Gastrocnemius medialis (tissue), 4 donors: Measurements from ENCODE around the gene EHD3.

Experiments used
- POLR2A ChIP-seq, 2 donors: fragments of 450-650 bp; IDR thresholded peaks; one replicate each; pipeline ENCODE4 v1.6.1; 2017; ENCODE audit warnings: antibody characterized with exemption in 2 of 2, mild to moderate bottlenecking in 2 of 2, moderate library complexity in 2 of 2
- TF ChIP-seq, protein P1 (sequence below), 5 experiments: fragments of 450-650 bp in 3 of 5; fragments of 200-600 bp in 2 of 5; sonication (generic) in 2 of 5; IDR thresholded peaks in 4 of 5; conservative IDR thresholded peaks in 1 of 5; 1 replicate in 4 of 5; 2 replicates in 1 of 5; pipeline ENCODE4 v1.5.1; 2016 to 2019; ENCODE audit warnings: antibody characterized with exemption in 5 of 5, mild to moderate bottlenecking in 3 of 5, moderate library complexity in 3 of 5

GRCh38 chr2:31254237-31255203, 20.6 kb downstream of the EHD3 start:
- TF ChIP-seq POLR2A (IDR thresholded peaks at IDR 0.05): no peak
- TF ChIP-seq, protein P1, sequence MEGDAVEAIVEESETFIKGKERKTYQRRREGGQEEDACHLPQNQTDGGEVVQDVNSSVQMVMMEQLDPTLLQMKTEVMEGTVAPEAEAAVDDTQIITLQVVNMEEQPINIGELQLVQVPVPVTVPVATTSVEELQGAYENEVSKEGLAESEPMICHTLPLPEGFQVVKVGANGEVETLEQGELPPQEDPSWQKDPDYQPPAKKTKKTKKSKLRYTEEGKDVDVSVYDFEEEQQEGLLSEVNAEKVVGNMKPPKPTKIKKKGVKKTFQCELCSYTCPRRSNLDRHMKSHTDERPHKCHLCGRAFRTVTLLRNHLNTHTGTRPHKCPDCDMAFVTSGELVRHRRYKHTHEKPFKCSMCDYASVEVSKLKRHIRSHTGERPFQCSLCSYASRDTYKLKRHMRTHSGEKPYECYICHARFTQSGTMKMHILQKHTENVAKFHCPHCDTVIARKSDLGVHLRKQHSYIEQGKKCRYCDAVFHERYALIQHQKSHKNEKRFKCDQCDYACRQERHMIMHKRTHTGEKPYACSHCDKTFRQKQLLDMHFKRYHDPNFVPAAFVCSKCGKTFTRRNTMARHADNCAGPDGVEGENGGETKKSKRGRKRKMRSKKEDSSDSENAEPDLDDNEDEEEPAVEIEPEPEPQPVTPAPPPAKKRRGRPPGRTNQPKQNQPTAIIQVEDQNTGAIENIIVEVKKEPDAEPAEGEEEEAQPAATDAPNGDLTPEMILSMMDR (IDR thresholded peaks at IDR 0.05 in 4 of 5, conservative IDR thresholded peaks at IDR 0.05 in 1 of 5): no peak
